HEK293 (cell line): Measurements from ENCODE around the gene C20orf173.

Experiments
- BCL11A ChIP-seq: fragments of 450-650 bp; formaldehyde crosslinking; IDR thresholded peaks from 2 replicates; pipeline ENCODE4 v1.5.1; 2016; ENCODE audit warnings: low read depth, missing biosample characterization, missing genetic modification characterization
- KLF9 ChIP-seq: fragments of 450-650 bp; formaldehyde crosslinking; IDR thresholded peaks from 2 replicates; pipeline ENCODE4 v1.5.1; 2016; ENCODE audit warnings: missing biosample characterization, missing genetic modification characterization, low read depth
- RBAK ChIP-seq: fragments of 450-650 bp; formaldehyde crosslinking; IDR thresholded peaks from 2 replicates; pipeline ENCODE4 v1.5.1; 2016; ENCODE audit warnings: missing biosample characterization, missing genetic modification characterization
- SP3 ChIP-seq: fragments of 450-650 bp; formaldehyde crosslinking; IDR thresholded peaks from 2 replicates; pipeline ENCODE4 v1.5.1; 2016; ENCODE audit warnings: missing biosample characterization, missing genetic modification characterization
- TCF7L2 ChIP-seq: IDR thresholded peaks from 2 replicates; pipeline ENCODE4 v1.6.1; 2011; ENCODE audit warnings: low read depth, mild to moderate bottlenecking, inconsistent platforms, low read length, moderate library complexity, borderline replicate concordance
- ZIC2 ChIP-seq: fragments of 450-650 bp; formaldehyde crosslinking; IDR thresholded peaks from 2 replicates; pipeline ENCODE4 v1.5.1; 2016; ENCODE audit warnings: missing biosample characterization, missing genetic modification characterization
- ZNF23 ChIP-seq: fragments of 450-650 bp; formaldehyde crosslinking; IDR thresholded peaks from 2 replicates; pipeline ENCODE4 v1.5.1; 2016; ENCODE audit warnings: missing biosample characterization, missing genetic modification characterization, borderline replicate concordance
- ZNF248 ChIP-seq: fragments of 450-650 bp; formaldehyde crosslinking; IDR thresholded peaks from 2 replicates; pipeline ENCODE4 v1.5.1; 2017; ENCODE audit warnings: missing biosample characterization, missing genetic modification characterization
- ZNF350 ChIP-seq: fragments of 450-650 bp; formaldehyde crosslinking; IDR thresholded peaks from 2 replicates; pipeline ENCODE4 v1.5.0; 2017; ENCODE audit warnings: missing biosample characterization, mild to moderate bottlenecking, missing genetic modification characterization
- ZNF433 ChIP-seq: fragments of 450-650 bp; formaldehyde crosslinking; IDR thresholded peaks from 2 replicates; pipeline ENCODE4 v1.5.1; 2016; ENCODE audit warnings: missing biosample characterization, missing genetic modification characterization, low read depth
- ZNF555 ChIP-seq: fragments of 450-650 bp; formaldehyde crosslinking; conservative IDR thresholded peaks from 2 replicates; pipeline ENCODE4 v1.5.1; 2017; ENCODE audit warnings: missing biosample characterization, mild to moderate bottlenecking, missing genetic modification characterization, inconsistent platforms
- ZNF571 ChIP-seq: fragments of 450-650 bp; formaldehyde crosslinking; IDR thresholded peaks from 2 replicates; pipeline ENCODE4 v1.5.0; 2017; ENCODE audit warnings: missing biosample characterization, missing genetic modification characterization
- ZNF623 ChIP-seq: fragments of 450-650 bp; formaldehyde crosslinking; IDR thresholded peaks from 2 replicates; pipeline ENCODE4 v1.5.1; 2016; ENCODE audit warnings: missing biosample characterization, missing genetic modification characterization
- ZNF624 ChIP-seq: fragments of 450-650 bp; formaldehyde crosslinking; IDR thresholded peaks from 2 replicates; pipeline ENCODE4 v1.5.1; 2017; ENCODE audit warnings: missing biosample characterization, missing genetic modification characterization
- TF ChIP-seq, protein P1 (sequence below): fragments of 450-650 bp; formaldehyde crosslinking; IDR thresholded peaks from 2 replicates; pipeline ENCODE4 v1.5.1; 2016; ENCODE audit warnings: missing biosample characterization, missing genetic modification characterization, borderline replicate concordance
- TF ChIP-seq, protein P2 (sequence below): fragments of 450-650 bp; formaldehyde crosslinking; conservative IDR thresholded peaks from 2 replicates; pipeline ENCODE4 v1.5.1; 2016; ENCODE audit warnings: low read depth, missing biosample characterization, missing genetic modification characterization
- TF ChIP-seq, protein P3 (sequence below): sonication (generic); formaldehyde crosslinking; IDR thresholded peaks from 2 replicates; pipeline ENCODE4 v1.8.1; 2022; ENCODE audit warnings: mild to moderate bottlenecking, moderate library complexity, missing genetic modification reagents
- TF ChIP-seq, protein P4 (sequence below): fragments of 450-650 bp; formaldehyde crosslinking; IDR thresholded peaks from 2 replicates; pipeline ENCODE4 v1.5.1; 2016; ENCODE audit warnings: missing biosample characterization, missing genetic modification characterization
- TF ChIP-seq, protein P5 (sequence below): fragments of 450-650 bp; formaldehyde crosslinking; IDR thresholded peaks from 2 replicates; pipeline ENCODE4 v1.5.1; 2016; ENCODE audit warnings: missing biosample characterization, missing genetic modification characterization
- TF ChIP-seq, protein P6 (sequence below): fragments of 450-650 bp; formaldehyde crosslinking; IDR thresholded peaks from 2 replicates; pipeline ENCODE4 v1.5.0; 2017; ENCODE audit warnings: missing biosample characterization, missing genetic modification characterization, borderline replicate concordance

The C20orf173 gene

DNA sequence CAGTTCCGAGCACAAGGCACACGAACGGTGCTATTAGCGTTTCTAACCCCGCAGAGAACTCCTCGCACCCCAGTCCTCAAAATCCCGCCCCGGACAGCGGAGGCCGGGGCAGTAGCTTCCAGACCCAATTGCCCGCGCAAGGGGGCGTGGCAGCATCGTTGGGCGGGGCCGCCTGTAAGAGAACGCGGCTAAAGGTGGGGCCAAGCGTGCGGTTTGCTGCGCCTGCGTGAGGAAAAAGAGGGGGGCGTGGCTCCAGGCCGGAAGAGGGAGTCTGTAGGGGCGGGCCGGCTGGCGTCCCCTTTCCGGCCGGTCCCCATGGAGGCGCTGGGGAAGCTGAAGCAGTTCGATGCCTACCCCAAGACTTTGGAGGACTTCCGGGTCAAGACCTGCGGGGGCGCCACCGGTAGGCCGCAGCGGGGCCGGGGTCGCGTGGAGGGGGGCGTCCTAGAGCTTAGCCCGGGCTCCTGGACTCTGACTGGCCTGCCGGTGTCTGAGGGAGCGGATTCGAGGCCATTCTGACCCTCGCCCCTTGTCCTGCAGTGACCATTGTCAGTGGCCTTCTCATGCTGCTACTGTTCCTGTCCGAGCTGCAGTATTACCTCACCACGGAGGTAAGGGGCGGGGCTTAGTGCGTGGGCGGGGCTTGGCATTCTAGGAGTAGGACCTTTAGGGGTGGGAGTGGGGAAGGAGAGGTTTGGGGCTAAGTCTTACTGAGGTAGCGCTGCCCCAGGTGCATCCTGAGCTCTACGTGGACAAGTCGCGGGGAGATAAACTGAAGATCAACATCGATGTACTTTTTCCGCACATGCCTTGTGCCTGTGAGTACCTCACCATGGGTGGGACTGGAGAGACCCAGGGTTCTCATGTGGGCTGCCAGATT lies 12.6 kb upstream of the C20orf173 start, which contains the start of gene ERGIC3 (continued):
- TF ChIP-seq ZNF571 (tag by site-specific recombination) (no peak), ZNF555 (tag by site-specific recombination) (no peak), BCL11A (no peak), SP3 (tag by site-specific recombination) (peak; percentile 96), ZIC2 (tag by site-specific recombination) (peak; percentile 29; the same call in 1 of the 2 replicates), ZNF624 (tag by site-specific recombination) (no peak), RBAK (tag by site-specific recombination) (no peak), ZNF23 (tag by site-specific recombination) (no peak), ZNF623 (no peak), TCF7L2 (no peak), KLF9 (tag by site-specific recombination) (peak; percentile 100), ZNF433 (no peak), ZNF350 (no peak), ZNF248 (tag by site-specific recombination) (no peak)
- TF ChIP-seq, protein P1, sequence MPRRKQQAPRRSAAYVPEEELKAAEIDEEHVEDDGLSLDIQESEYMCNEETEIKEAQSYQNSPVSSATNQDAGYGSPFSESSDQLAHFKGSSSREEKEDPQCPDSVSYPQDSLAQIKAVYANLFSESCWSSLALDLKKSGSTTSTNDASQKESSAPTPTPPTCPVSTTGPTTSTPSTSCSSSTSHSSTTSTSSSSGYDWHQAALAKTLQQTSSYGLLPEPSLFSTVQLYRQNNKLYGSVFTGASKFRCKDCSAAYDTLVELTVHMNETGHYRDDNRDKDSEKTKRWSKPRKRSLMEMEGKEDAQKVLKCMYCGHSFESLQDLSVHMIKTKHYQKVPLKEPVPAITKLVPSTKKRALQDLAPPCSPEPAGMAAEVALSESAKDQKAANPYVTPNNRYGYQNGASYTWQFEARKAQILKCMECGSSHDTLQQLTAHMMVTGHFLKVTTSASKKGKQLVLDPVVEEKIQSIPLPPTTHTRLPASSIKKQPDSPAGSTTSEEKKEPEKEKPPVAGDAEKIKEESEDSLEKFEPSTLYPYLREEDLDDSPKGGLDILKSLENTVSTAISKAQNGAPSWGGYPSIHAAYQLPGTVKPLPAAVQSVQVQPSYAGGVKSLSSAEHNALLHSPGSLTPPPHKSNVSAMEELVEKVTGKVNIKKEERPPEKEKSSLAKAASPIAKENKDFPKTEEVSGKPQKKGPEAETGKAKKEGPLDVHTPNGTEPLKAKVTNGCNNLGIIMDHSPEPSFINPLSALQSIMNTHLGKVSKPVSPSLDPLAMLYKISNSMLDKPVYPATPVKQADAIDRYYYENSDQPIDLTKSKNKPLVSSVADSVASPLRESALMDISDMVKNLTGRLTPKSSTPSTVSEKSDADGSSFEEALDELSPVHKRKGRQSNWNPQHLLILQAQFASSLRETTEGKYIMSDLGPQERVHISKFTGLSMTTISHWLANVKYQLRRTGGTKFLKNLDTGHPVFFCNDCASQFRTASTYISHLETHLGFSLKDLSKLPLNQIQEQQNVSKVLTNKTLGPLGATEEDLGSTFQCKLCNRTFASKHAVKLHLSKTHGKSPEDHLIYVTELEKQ (tag by site-specific recombination) = no peak; the same call in 1 of the 2 replicates
- TF ChIP-seq, protein P2, sequence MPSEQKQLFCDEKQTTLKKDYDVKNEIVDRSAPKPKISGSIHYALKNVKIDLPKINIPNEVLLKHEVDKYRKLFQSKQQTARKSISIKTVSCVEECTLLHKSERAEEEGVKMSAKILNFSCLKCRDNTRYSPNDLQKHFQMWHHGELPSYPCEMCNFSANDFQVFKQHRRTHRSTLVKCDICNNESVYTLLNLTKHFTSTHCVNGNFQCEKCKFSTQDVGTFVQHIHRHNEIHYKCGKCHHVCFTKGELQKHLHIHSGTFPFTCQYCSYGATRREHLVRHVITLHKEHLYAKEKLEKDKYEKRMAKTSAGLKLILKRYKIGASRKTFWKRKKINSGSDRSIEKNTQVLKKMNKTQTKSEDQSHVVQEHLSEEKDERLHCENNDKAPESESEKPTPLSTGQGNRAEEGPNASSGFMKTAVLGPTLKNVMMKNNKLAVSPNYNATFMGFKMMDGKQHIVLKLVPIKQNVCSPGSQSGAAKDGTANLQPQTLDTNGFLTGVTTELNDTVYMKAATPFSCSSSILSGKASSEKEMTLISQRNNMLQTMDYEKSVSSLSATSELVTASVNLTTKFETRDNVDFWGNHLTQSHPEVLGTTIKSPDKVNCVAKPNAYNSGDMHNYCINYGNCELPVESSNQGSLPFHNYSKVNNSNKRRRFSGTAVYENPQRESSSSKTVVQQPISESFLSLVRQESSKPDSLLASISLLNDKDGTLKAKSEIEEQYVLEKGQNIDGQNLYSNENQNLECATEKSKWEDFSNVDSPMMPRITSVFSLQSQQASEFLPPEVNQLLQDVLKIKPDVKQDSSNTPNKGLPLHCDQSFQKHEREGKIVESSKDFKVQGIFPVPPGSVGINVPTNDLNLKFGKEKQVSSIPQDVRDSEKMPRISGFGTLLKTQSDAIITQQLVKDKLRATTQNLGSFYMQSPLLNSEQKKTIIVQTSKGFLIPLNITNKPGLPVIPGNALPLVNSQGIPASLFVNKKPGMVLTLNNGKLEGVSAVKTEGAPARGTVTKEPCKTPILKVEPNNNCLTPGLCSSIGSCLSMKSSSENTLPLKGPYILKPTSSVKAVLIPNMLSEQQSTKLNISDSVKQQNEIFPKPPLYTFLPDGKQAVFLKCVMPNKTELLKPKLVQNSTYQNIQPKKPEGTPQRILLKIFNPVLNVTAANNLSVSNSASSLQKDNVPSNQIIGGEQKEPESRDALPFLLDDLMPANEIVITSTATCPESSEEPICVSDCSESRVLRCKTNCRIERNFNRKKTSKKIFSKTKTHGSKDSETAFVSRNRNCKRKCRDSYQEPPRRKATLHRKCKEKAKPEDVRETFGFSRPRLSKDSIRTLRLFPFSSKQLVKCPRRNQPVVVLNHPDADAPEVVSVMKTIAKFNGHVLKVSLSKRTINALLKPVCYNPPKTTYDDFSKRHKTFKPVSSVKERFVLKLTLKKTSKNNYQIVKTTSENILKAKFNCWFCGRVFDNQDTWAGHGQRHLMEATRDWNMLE (tag by site-specific recombination) = peak; percentile 96
- TF ChIP-seq, protein P3, sequence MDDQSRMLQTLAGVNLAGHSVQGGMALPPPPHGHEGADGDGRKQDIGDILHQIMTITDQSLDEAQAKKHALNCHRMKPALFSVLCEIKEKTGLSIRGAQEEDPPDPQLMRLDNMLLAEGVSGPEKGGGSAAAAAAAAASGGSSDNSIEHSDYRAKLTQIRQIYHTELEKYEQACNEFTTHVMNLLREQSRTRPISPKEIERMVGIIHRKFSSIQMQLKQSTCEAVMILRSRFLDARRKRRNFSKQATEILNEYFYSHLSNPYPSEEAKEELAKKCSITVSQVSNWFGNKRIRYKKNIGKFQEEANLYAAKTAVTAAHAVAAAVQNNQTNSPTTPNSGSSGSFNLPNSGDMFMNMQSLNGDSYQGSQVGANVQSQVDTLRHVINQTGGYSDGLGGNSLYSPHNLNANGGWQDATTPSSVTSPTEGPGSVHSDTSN (CRISPR knock-in tag) = no peak
- TF ChIP-seq, protein P4, sequence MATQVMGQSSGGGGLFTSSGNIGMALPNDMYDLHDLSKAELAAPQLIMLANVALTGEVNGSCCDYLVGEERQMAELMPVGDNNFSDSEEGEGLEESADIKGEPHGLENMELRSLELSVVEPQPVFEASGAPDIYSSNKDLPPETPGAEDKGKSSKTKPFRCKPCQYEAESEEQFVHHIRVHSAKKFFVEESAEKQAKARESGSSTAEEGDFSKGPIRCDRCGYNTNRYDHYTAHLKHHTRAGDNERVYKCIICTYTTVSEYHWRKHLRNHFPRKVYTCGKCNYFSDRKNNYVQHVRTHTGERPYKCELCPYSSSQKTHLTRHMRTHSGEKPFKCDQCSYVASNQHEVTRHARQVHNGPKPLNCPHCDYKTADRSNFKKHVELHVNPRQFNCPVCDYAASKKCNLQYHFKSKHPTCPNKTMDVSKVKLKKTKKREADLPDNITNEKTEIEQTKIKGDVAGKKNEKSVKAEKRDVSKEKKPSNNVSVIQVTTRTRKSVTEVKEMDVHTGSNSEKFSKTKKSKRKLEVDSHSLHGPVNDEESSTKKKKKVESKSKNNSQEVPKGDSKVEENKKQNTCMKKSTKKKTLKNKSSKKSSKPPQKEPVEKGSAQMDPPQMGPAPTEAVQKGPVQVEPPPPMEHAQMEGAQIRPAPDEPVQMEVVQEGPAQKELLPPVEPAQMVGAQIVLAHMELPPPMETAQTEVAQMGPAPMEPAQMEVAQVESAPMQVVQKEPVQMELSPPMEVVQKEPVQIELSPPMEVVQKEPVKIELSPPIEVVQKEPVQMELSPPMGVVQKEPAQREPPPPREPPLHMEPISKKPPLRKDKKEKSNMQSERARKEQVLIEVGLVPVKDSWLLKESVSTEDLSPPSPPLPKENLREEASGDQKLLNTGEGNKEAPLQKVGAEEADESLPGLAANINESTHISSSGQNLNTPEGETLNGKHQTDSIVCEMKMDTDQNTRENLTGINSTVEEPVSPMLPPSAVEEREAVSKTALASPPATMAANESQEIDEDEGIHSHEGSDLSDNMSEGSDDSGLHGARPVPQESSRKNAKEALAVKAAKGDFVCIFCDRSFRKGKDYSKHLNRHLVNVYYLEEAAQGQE (tag by site-specific recombination) = no peak
- TF ChIP-seq, protein P5, sequence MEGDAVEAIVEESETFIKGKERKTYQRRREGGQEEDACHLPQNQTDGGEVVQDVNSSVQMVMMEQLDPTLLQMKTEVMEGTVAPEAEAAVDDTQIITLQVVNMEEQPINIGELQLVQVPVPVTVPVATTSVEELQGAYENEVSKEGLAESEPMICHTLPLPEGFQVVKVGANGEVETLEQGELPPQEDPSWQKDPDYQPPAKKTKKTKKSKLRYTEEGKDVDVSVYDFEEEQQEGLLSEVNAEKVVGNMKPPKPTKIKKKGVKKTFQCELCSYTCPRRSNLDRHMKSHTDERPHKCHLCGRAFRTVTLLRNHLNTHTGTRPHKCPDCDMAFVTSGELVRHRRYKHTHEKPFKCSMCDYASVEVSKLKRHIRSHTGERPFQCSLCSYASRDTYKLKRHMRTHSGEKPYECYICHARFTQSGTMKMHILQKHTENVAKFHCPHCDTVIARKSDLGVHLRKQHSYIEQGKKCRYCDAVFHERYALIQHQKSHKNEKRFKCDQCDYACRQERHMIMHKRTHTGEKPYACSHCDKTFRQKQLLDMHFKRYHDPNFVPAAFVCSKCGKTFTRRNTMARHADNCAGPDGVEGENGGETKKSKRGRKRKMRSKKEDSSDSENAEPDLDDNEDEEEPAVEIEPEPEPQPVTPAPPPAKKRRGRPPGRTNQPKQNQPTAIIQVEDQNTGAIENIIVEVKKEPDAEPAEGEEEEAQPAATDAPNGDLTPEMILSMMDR (tag by site-specific recombination) = peak; percentile 76; the same call in 1 of the 2 replicates
- TF ChIP-seq, protein P6, sequence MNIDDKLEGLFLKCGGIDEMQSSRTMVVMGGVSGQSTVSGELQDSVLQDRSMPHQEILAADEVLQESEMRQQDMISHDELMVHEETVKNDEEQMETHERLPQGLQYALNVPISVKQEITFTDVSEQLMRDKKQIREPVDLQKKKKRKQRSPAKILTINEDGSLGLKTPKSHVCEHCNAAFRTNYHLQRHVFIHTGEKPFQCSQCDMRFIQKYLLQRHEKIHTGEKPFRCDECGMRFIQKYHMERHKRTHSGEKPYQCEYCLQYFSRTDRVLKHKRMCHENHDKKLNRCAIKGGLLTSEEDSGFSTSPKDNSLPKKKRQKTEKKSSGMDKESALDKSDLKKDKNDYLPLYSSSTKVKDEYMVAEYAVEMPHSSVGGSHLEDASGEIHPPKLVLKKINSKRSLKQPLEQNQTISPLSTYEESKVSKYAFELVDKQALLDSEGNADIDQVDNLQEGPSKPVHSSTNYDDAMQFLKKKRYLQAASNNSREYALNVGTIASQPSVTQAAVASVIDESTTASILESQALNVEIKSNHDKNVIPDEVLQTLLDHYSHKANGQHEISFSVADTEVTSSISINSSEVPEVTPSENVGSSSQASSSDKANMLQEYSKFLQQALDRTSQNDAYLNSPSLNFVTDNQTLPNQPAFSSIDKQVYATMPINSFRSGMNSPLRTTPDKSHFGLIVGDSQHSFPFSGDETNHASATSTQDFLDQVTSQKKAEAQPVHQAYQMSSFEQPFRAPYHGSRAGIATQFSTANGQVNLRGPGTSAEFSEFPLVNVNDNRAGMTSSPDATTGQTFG = no peak
